CD4-positive, alpha-beta T cell treated with Interleukin-15 for 4 hours (primary cell): ENCODE results near the gene PKP3.
"Not testable (repeated sequence)": the region's sequence is repeated elsewhere in the genome, so short reads cannot be mapped to it uniquely, and the experiment has no call there.

ENCODE experiments used
- DNase-seq: peaks from one replicate; pipeline ENCODE4 v3.0.0-alpha.2; 2020; ENCODE audit warnings: low spot score

PKP3 gene

GRCh38 chr11:429931-430456 is 36.0 kb downstream of the PKP3 start:
- no peak for DNase-seq

- DNase-seq: no peak
These were observed 37.9 kb downstream of the PKP3 start for GRCh38 chr11:431921-432320.

- DNase-seq: no peak
These were observed 38.6 kb downstream of the PKP3 start for GRCh38 chr11:432501-433100.

GRCh38 chr11:433111-433510 is 39.1 kb downstream of the PKP3 start:
- no peak for DNase-seq

- DNase-seq: no peak
These were observed 39.6 kb downstream of the PKP3 start for GRCh38 chr11:433641-434040.

- DNase-seq: no peak
These were observed 40.5 kb downstream of the PKP3 start for GRCh38 chr11:434496-434895.

GRCh38 chr11:434999-435740 is 41.2 kb downstream of the PKP3 start:
- not testable (repeated sequence) for DNase-seq

- DNase-seq: no peak
These were observed 43.3 kb downstream of the PKP3 start for GRCh38 chr11:437228-437870.

- DNase-seq: no peak
These were observed 44.3 kb downstream of the PKP3 start for GRCh38 chr11:438101-438844.

GRCh38 chr11:439315-440064 is 45.5 kb downstream of the PKP3 start:
- DNase-seq: no peak

GRCh38 chr11:440065-441042 is 46.3 kb downstream of the PKP3 start:
- DNase-seq: no peak

GRCh38 chr11:441043-441417 is 47.0 kb downstream of the PKP3 start:
- DNase-seq: no peak

- DNase-seq: peak; percentile 52
These were observed 47.6 kb downstream of the PKP3 start, which contains the start of gene ANO9 for GRCh38 chr11:441418-442274. ANO9 (minus strand) TSS chr11:442011; CDS start chr11:441926, 85 bp downstream.

GRCh38 chr11:442611-443081 is 48.6 kb downstream of the PKP3 start:
- DNase-seq: no peak

- DNase-seq: no peak
These were observed 49.7 kb downstream of the PKP3 start for GRCh38 chr11:443542-444199.

- DNase-seq: no peak
These were observed 50.6 kb downstream of the PKP3 start for GRCh38 chr11:444396-445144.

- no peak for DNase-seq
These were observed 52.0 kb downstream of the PKP3 start for GRCh38 chr11:445765-446588.
